ENCODE results near the gene MYBPC3.

Gene MYBPC3

GRCh38 chr11:47284151-47284550, 68.4 kb downstream of the MYBPC3 start:
- no peak overlapping the region for H2AFZ ChIP-seq (ENCODE audit: low read depth, low read length)
- H3K36me3 ChIP-seq (ENCODE audit: insufficient read depth, low read length): peaks cover 94% of the 10 kb centered on the region
- no peak overlapping the region for H3K27ac ChIP-seq (ENCODE audit: low read length)
- H3K79me2 ChIP-seq (ENCODE audit: insufficient read depth, low read length): no peaks in the 10 kb centered on the region
- ATAC-seq (ENCODE audit: insufficient read depth, low read depth) (no peak), DNase-seq (no peak)
- H3K4me3 ChIP-seq (ENCODE audit: low read depth in 1 of 2, low read length in 2 of 2): no peak overlapping the region
- TF ChIP-seq EZH2 (IDR thresholded peaks at IDR 0.05; ENCODE audit: borderline replicate concordance, low read depth, low read length, severe bottlenecking) (no peak), CTCF (IDR thresholded peaks at IDR 0.05; ENCODE audit: borderline replicate concordance, extremely low read depth, low read length, poor library complexity, severe bottlenecking) (no peak)
- H3K9me3 ChIP-seq (ENCODE audit: insufficient read depth, low read length, severe bottlenecking): no peaks in the 10 kb centered on the region
- H4K20me1 ChIP-seq (ENCODE audit: insufficient read depth, low read length): 0 out of 2 replicates have a peak, but pooled peaks cover 4% of the 10 kb centered on the region
- H3K9ac ChIP-seq (ENCODE audit: low read depth, low read length): no peak overlapping the region
- no peaks in the 10 kb centered on the region for H3K27me3 ChIP-seq (ENCODE audit: insufficient read depth, low read length, poor library complexity)
- no peaks in the 10 kb centered on the region for H3K4me1 ChIP-seq (ENCODE audit: insufficient read depth, low read length)
- no peak overlapping the region for H3K4me2 ChIP-seq (ENCODE audit: insufficient read depth, low read length)

- TF ChIP-seq EZH2 (IDR thresholded peaks at IDR 0.05; ENCODE audit: borderline replicate concordance, low read depth, low read length, severe bottlenecking): no peak
- TF ChIP-seq CTCF (IDR thresholded peaks at IDR 0.05; ENCODE audit: borderline replicate concordance, extremely low read depth, low read length, poor library complexity, severe bottlenecking): no peak
- Histone ChIP-seq H3K4me2 (ENCODE audit: insufficient read depth, low read length) (no peak overlapping the region), H3K36me3 (ENCODE audit: insufficient read depth, low read length) (peaks cover 97% of the 10 kb centered on the region), H3K27ac (ENCODE audit: low read length) (no peak overlapping the region), H3K9me3 (ENCODE audit: insufficient read depth, low read length, severe bottlenecking) (no peaks in the 10 kb centered on the region), H3K4me3 (ENCODE audit: low read depth in 1 of 2, low read length in 2 of 2) (no peak overlapping the region), H3K4me1 (ENCODE audit: insufficient read depth, low read length) (no peaks in the 10 kb centered on the region), H3K9ac (ENCODE audit: low read depth, low read length) (no peak overlapping the region), H2AFZ (ENCODE audit: low read depth, low read length) (no peak overlapping the region), H3K27me3 (ENCODE audit: insufficient read depth, low read length, poor library complexity) (no peaks in the 10 kb centered on the region), H3K79me2 (ENCODE audit: insufficient read depth, low read length) (no peaks in the 10 kb centered on the region; the same call in 1 of the 2 replicates), H4K20me1 (ENCODE audit: insufficient read depth, low read length) (0 out of 2 replicates have a peak, but pooled peaks cover 4% of the 10 kb centered on the region)
- DNase-seq (no peak), ATAC-seq (ENCODE audit: insufficient read depth, low read depth) (no peak)
These were observed 70.0 kb downstream of the MYBPC3 start for GRCh38 chr11:47282462-47282861.

Data from DND-41 (cell line).